GM12892 (cell line): ENCODE data around the gene GREB1.

ENCODE experiments used
- DNase-seq: peaks from one replicate; pipeline ENCODE4 v3.0.0; 2011; ENCODE audit not compliant: insufficient read length
- FAIRE-seq: peaks from 2 replicates; lab custom pipeline; 2011; peaks lifted over from hg19 to GRCh38; lab: Jason Lieb, UNC
- POLR2A ChIP-seq: IDR thresholded peaks from 2 replicates; pipeline ENCODE4 v1.6.1; 2011; ENCODE audit warnings: low read depth, low read length, control low read depth
- POLR2AphosphoS5 ChIP-seq: IDR thresholded peaks from 2 replicates; pipeline ENCODE4 v1.6.1; 2011; ENCODE audit warnings: low read depth, low read length, control low read depth
- TAF1 ChIP-seq: IDR thresholded peaks from 2 replicates; pipeline ENCODE4 v1.6.1; 2011; ENCODE audit warnings: low read depth, mild to moderate bottlenecking, control low read depth, low read length, borderline replicate concordance

GREB1 gene

DNA sequence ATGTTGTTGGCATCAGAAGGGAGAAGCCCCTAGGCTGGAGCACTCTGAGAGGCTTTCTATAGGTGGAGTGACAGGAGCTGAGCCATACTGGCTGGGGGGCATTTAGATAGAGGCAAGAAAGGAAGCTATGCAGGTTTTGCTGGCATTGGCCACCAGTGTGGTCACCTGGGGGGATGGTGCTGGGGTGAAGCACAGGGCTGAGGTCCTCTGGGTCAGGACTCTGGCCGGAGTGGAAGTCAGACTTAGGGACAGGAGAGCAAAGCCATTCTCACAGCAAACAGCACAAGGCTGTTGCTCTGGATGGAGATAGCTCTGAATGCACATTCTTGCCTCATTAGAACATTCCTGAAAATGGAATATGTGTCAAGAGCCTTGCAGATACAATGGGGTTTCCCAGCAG, 88.8 kb downstream of the GREB1 start:
- no peak for TF ChIP-seq POLR2AphosphoS5
- TF ChIP-seq POLR2A: no peak
- no peak for TF ChIP-seq TAF1
- no peak for DNase-seq
- FAIRE-seq: no peak

DNA sequence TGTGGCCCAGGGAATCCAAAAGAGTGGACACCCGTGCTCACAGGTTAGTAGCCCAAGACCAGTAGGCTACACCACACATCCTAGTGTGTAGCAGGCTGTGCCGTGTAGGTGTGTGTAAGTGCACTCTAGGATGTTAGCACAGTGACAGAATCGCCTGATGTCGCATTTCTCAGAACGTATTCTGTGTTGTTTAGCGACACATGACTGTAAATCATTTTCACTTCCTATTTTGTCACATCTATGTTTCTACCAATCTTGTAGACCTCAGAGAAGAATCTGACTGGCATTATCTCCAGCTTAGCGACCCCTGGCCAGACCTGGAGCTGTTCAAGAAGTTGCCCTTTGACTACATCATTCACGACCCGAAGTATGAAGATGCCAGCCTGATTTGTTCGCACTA, 91.0 kb downstream of the GREB1 start:
- no peak for DNase-seq
- FAIRE-seq: no peak
- TF ChIP-seq TAF1 (no peak), POLR2AphosphoS5 (no peak), POLR2A (no peak)

GRCh38 chr2:11625671-11626070, 91.8 kb downstream of the GREB1 start:
- TF ChIP-seq POLR2A (no peak), TAF1 (no peak), POLR2AphosphoS5 (no peak)
- FAIRE-seq: no peak
- DNase-seq: no peak

GRCh38 chr2:11628675-11629074, 94.8 kb downstream of the GREB1 start:
- no peak for DNase-seq
- TF ChIP-seq POLR2AphosphoS5 (no peak), POLR2A (no peak), TAF1 (no peak)
- no peak for FAIRE-seq

- FAIRE-seq (no peak), DNase-seq (no peak)
- TF ChIP-seq TAF1: no peak
- no peak for TF ChIP-seq POLR2A
- TF ChIP-seq POLR2AphosphoS5: no peak
These were observed 95.4 kb downstream of the GREB1 start for GRCh38 chr2:11629215-11629614.

GRCh38 chr2:11629851-11630250, 96.0 kb downstream of the GREB1 start:
- TF ChIP-seq POLR2A (no peak), POLR2AphosphoS5 (no peak), TAF1 (no peak)
- FAIRE-seq: no peak
- no peak for DNase-seq

- DNase-seq (no peak), FAIRE-seq (no peak)
- no peak for TF ChIP-seq POLR2A
- TF ChIP-seq TAF1: no peak
- no peak for TF ChIP-seq POLR2AphosphoS5
These were observed 97.0 kb downstream of the GREB1 start for GRCh38 chr2:11630855-11631254.

- FAIRE-seq (no peak), DNase-seq (no peak)
- no peak for TF ChIP-seq POLR2A
- no peak for TF ChIP-seq POLR2AphosphoS5
- no peak for TF ChIP-seq TAF1
These were observed 97.6 kb downstream of the GREB1 start for GRCh38 chr2:11631462-11631861.

GRCh38 chr2:11633923-11634478, 100.2 kb downstream of the GREB1 start:
- FAIRE-seq: no peak
- TF ChIP-seq POLR2A: no peak
- TF ChIP-seq TAF1: no peak
- TF ChIP-seq POLR2AphosphoS5: no peak
- DNase-seq: no peak

DNA sequence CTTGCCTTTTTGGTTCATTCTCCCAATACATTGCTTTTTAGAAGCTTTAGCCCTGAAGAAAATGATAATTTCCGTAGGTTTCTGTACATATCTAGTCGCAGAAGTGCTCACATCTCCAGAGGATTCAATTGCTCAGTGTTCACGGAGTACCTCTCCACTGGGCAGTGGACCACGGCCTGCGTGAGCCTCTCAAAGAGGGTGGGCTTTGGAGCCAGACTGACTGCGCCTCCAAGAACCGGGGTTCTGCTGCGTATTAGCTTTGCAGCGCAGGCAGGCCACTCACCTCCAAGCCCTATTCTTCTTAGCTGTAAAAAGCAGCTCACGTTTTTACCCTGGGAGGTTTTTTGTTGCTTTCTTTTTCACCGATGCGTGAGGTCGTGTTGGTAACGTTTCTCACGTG, 100.7 kb downstream of the GREB1 start:
- FAIRE-seq (no peak), DNase-seq (no peak)
- TF ChIP-seq TAF1: no peak
- no peak for TF ChIP-seq POLR2AphosphoS5
- TF ChIP-seq POLR2A: no peak

GRCh38 chr2:11635141-11635540, 101.3 kb downstream of the GREB1 start:
- DNase-seq (no peak), FAIRE-seq (no peak)
- no peak for TF ChIP-seq TAF1

- FAIRE-seq: no peak
- DNase-seq: no peak
- TF ChIP-seq TAF1 (no peak), POLR2A (no peak), POLR2AphosphoS5 (no peak)
These were observed 102.9 kb downstream of the GREB1 start for GRCh38 chr2:11636593-11637295.

DNA sequence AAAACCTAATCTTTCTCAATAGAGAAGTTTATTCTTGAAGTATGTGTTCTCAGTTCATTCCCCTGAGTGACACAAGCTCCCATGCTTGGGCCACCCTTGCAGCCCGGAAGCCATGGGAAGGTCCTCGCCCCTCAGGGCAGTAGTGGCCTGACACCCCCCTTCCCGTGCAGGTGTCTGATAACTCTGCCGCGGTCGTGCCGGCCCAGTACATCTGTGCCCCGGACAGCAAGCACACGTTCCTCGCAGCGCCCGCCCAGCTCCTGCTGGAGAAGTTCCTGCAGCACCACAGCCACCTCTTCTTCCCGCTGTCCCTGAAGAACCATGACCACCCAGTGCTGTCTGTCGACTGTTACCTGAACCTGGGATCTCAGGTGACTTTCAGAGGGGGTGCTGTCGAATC, 103.7 kb downstream of the GREB1 start:
- FAIRE-seq (no peak), DNase-seq (no peak)
- TF ChIP-seq POLR2AphosphoS5: no peak
